GM10847 (cell line): ENCODE data around the gene RHOA.
A peak's percentile ranks its signal among the peaks of the same experiment; 100 is the strongest.

Experiments used
- POLR2A ChIP-seq: IDR thresholded peaks from 2 replicates; pipeline ENCODE4 v1.6.1; 2011; ENCODE audit not compliant: insufficient read length; ENCODE audit errors: extremely low read depth

The RHOA gene

GRCh38 chr3:49389297-49389696, 22.5 kb downstream of the RHOA start:
- TF ChIP-seq POLR2A, result no peak

GRCh38 chr3:49388289-49388820, 23.4 kb downstream of the RHOA start:
- TF ChIP-seq POLR2A, result no peak

- TF ChIP-seq POLR2A, result no peak
Measured at GRCh38 chr3:49387721-49388120, 24.1 kb downstream of the RHOA start.

GRCh38 chr3:49386056-49386756, 25.6 kb downstream of the RHOA start:
- TF ChIP-seq POLR2A, result no peak

- no peak for TF ChIP-seq POLR2A
Measured at GRCh38 chr3:49385617-49386016, 26.2 kb downstream of the RHOA start.

- no peak for TF ChIP-seq POLR2A
Measured at GRCh38 chr3:49383387-49383786, 28.4 kb downstream of the RHOA start.

GRCh38 chr3:49378249-49378895, 33.4 kb downstream of the RHOA start:
- no peak for TF ChIP-seq POLR2A

GRCh38 chr3:49377483-49377882, 34.3 kb downstream of the RHOA start:
- TF ChIP-seq POLR2A, result no peak

GRCh38 chr3:49371946-49372345, 39.8 kb downstream of the RHOA start:
- TF ChIP-seq POLR2A, result no peak

GRCh38 chr3:49370585-49371290, 41.0 kb downstream of the RHOA start:
- no peak for TF ChIP-seq POLR2A

- TF ChIP-seq POLR2A, result no peak
Measured at GRCh38 chr3:49362561-49362960, 49.2 kb downstream of the RHOA start.

GRCh38 chr3:49359623-49360022, 52.2 kb downstream of the RHOA start:
- no peak for TF ChIP-seq POLR2A

GRCh38 chr3:49358884-49359225, 52.9 kb downstream of the RHOA start:
- no peak for TF ChIP-seq POLR2A

GRCh38 chr3:49358217-49358883, 53.4 kb downstream of the RHOA start, which contains the start of gene GPX1:
Gene GPX1, minus strand, starts transcription at chr3:49358353. Its CDS starts 75 bp downstream, at chr3:49358278.
- TF ChIP-seq POLR2A, result peak; percentile 90

- no peak for TF ChIP-seq POLR2A
Measured at GRCh38 chr3:49352890-49353421, 58.8 kb downstream of the RHOA start.
